Esophagus squamous epithelium (tissue), 5 donors: Measurements from ENCODE around the gene FHIT. TPM values are rescaled to one million over a fixed set of nuclear protein-coding genes. Genes with fewer than 3 reads are reported as not detected.

Source experiments
- DNase-seq: peaks from one replicate; lab custom pipeline; 2025; lab: John Stamatoyannopoulos, UW
- H3K27ac ChIP-seq, 4 donors: fragments of 200-600 bp; sonication (generic); one replicate each; pipeline ENCODE4 v1.5.1; 2016 to 2019; ENCODE audit warnings: mild to moderate bottlenecking in 1 of 4
- H3K27me3 ChIP-seq, 4 donors: fragments of 200-600 bp; sonication (generic); 1 replicate in 3 of 4; 2 replicates in 1 of 4; pipeline versions ENCODE4 v1.5.1 to v1.6.0; 2017 to 2021; ENCODE audit warnings: antibody characterized with exemption in 1 of 4
- H3K36me3 ChIP-seq, 3 donors: fragments of 200-600 bp; sonication (generic); one replicate each; pipeline ENCODE4 v1.5.1; 2016 to 2019
- H3K4me1 ChIP-seq, 3 donors: fragments of 200-600 bp; sonication (generic); one replicate each; pipeline ENCODE4 v1.5.1; 2017 to 2019
- H3K4me3 ChIP-seq, 4 donors: fragments of 200-600 bp; sonication (generic); 1 replicate in 3 of 4; 2 replicates in 1 of 4; pipeline ENCODE4 v1.5.1; 2016 to 2019; ENCODE audit warnings: mild to moderate bottlenecking in 2 of 4, moderate library complexity in 1 of 4
- H3K9me3 ChIP-seq, 3 donors: fragments of 200-600 bp; sonication (generic); one replicate each; pipeline ENCODE4 v1.5.1; 2016 to 2019
- CTCF ChIP-seq, 6 experiments: fragments of 450-650 bp in 4 of 6; fragments of 200-600 bp in 2 of 6; sonication (generic) in 2 of 6; IDR thresholded peaks; one replicate each; pipeline ENCODE4 v1.5.1; 2016 to 2019; ENCODE audit warnings: antibody characterized with exemption in 6 of 6, mild to moderate bottlenecking in 4 of 6, moderate library complexity in 4 of 6
- POLR2A ChIP-seq, 4 donors: fragments of 450-650 bp; IDR thresholded peaks; one replicate each; pipeline ENCODE4 v1.6.1; 2017; ENCODE audit warnings: antibody characterized with exemption in 4 of 4, mild to moderate bottlenecking in 4 of 4, moderate library complexity in 3 of 4
- WGBS, 2 donors: methylation state at CpG; one replicate each; pipeline ENCODE4 v1.1.5; 2018; 5-methylcytosine and 5-hydroxymethylcytosine counted together
- intact Hi-C: fragments of 100-400 bp; cut with DNase I; formaldehyde crosslinking; loops from one replicate; pipeline ENCODE4 v1.15.0; 2022
- total RNA-seq, 4 donors: library from RNA; depleted of rRNA; stranded (reverse); fragments of >200 nt; gene quantifications; one replicate each; pipeline ENCODE4 v1.1.0, GENCODE V29; 2016
- donor health status: DM: yes; HTN: yes; CAD: no.

Gene FHIT
- total RNA-seq, 4 donors from 2014 or later, result 0.64 to 5.7 (median 3.1) TPM

GRCh38 chr3:60770532-60770931, 480.7 kb downstream of the FHIT start:
- 27 to 45% methylated on average over 1 of the region's 1 CpG for WGBS, 2 donors
- Histone ChIP-seq H3K9me3 (peaks cover 0 to 6% (median 5%) of the 10 kb centered on the region in 3 donors), H3K27ac (no peak overlapping the region), H3K27me3 (peaks cover 0 to 11% (median 0%) of the 10 kb centered on the region in 4 donors), H3K4me1 (peaks cover 0 to 18% (median 0%) of the 10 kb centered on the region in 3 donors), H3K4me3 (no peak overlapping the region), H3K36me3 (no peaks in the 10 kb centered on the region)
- intact Hi-C loops, result no loop called here
- no peak for DNase-seq
- TF ChIP-seq POLR2A (IDR thresholded peaks at IDR 0.05) (no peak), CTCF (IDR thresholded peaks at IDR 0.05) (no peak)

GRCh38 chr3:60767536-60767935, 483.7 kb downstream of the FHIT start:
- Histone ChIP-seq H3K27ac (no peak overlapping the region), H3K36me3 (no peaks in the 10 kb centered on the region), H3K9me3 (no peaks in the 10 kb centered on the region), H3K27me3 (peaks cover 0 to 2% (median 0%) of the 10 kb centered on the region in 4 donors), H3K4me3 (no peak overlapping the region), H3K4me1 (peaks cover 0 to 18% (median 0%) of the 10 kb centered on the region in 3 donors)
- 55 to 69% methylated on average over 3 of the region's 3 CpGs for WGBS, 2 donors
- TF ChIP-seq POLR2A (IDR thresholded peaks at IDR 0.05) (no peak), CTCF (IDR thresholded peaks at IDR 0.05) (no peak)
- DNase-seq, result no peak
- intact Hi-C loops, result no loop called here

- H3K4me3 ChIP-seq, result no peak overlapping the region
- 81 to 94% methylated on average over 3 of the region's 3 CpGs for WGBS, 2 donors
- H3K9me3 ChIP-seq, result no peaks in the 10 kb centered on the region
- intact Hi-C loops, result no loop called here
- no peak overlapping the region for H3K27ac ChIP-seq
- H3K4me1 ChIP-seq, result peaks cover 0 to 8% (median 0%) of the 10 kb centered on the region in 3 donors
- TF ChIP-seq CTCF (IDR thresholded peaks at IDR 0.05), result no peak
- no peak for TF ChIP-seq POLR2A (IDR thresholded peaks at IDR 0.05)
- no peaks in the 10 kb centered on the region for H3K27me3 ChIP-seq
- no peak for DNase-seq
- H3K36me3 ChIP-seq, result no peaks in the 10 kb centered on the region
Observed at GRCh38 chr3:60765776-60766175, 485.5 kb downstream of the FHIT start.

- Histone ChIP-seq H3K4me1 (no peaks in the 10 kb centered on the region), H3K4me3 (no peak overlapping the region), H3K36me3 (no peaks in the 10 kb centered on the region), H3K27me3 (no peaks in the 10 kb centered on the region), H3K27ac (no peak overlapping the region), H3K9me3 (no peaks in the 10 kb centered on the region)
- TF ChIP-seq POLR2A (IDR thresholded peaks at IDR 0.05), result no peak
- no peak for TF ChIP-seq CTCF (IDR thresholded peaks at IDR 0.05)
- WGBS, 2 donors, result 97 to 100% methylated on average over 2 of the region's 2 CpGs
- no peak for DNase-seq
- intact Hi-C loops, result no loop called here
Observed at GRCh38 chr3:60764870-60765269, 486.4 kb downstream of the FHIT start.

- Histone ChIP-seq H3K4me1 (no peaks in the 10 kb centered on the region), H3K27ac (no peak overlapping the region), H3K36me3 (no peaks in the 10 kb centered on the region), H3K4me3 (no peak overlapping the region), H3K27me3 (no peaks in the 10 kb centered on the region), H3K9me3 (no peaks in the 10 kb centered on the region)
- 86 to 97% methylated on average over 1 to 3 of the region's 3 CpGs for whole genome bisulfite sequencing, 2 donors
- no peak for DNase-seq
- intact Hi-C loops, result no loop called here
- TF ChIP-seq CTCF (IDR thresholded peaks at IDR 0.05), result no peak
- no peak for TF ChIP-seq POLR2A (IDR thresholded peaks at IDR 0.05)
Observed at GRCh38 chr3:60760145-60760544, 491.1 kb downstream of the FHIT start.
